ENCODE results near the gene CLDN20.
A peak's percentile ranks its signal among the peaks of the same experiment; 100 is the strongest.
"Not testable (repeated sequence)": the region's sequence is repeated elsewhere in the genome, so short reads cannot be mapped to it uniquely, and the experiment has no call there.

Gene CLDN20

GRCh38 chr6:155312950-155313349 is 49.1 kb downstream of the CLDN20 start:
- no CpG with 5 or more reads among the region's 7 CpGs for WGBS (ENCODE audit: extremely low coverage, insufficient coverage, insufficient read length)

DNA sequence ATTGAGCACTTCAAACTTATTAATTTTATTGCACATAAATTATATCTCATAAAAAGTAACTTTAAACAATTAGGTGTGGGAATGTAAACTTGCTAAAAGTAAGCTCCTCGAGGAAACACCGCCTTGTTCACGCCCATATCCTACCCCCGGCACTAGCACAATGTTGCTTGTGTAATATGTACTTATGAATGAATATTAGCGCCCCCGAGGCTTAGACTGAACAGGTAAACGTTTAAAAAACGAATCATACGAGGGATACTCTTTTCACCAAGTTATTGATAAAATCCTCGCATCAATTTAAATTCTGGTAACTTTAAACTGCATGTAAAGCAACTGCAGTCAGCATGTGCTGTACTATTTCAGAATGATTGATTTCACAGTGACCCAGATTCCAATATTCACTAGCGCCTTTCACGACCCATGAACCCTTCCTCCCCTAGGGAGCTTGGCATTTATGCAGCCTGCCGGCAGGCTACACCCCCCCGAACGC is 49.8 kb downstream of the CLDN20 start:
- H3K9me3 ChIP-seq (ENCODE audit: insufficient read depth, low read depth, low read length) = no peaks in the 10 kb centered on the region
- H4K12ac ChIP-seq (ENCODE audit: low read depth, low read length) = peak overlapping the region; percentile 71
- no peak overlapping the region for H2BK12ac ChIP-seq (ENCODE audit: low read length)
- no CpG with 5 or more reads among the region's 15 CpGs for WGBS (ENCODE audit: extremely low coverage, insufficient coverage, insufficient read length)
- H2BK120ac ChIP-seq (ENCODE audit: insufficient read depth, low read length, poor library complexity) = no peak overlapping the region
- peak overlapping the region; percentile 89 for H3K4me3 ChIP-seq (ENCODE audit: low read depth, low read length)
- peak overlapping the region; percentile 58 for H2AFZ ChIP-seq (ENCODE audit: insufficient read depth, low read length, poor library complexity)
- H4K91ac ChIP-seq (ENCODE audit: low read depth, low read length) = peak overlapping the region; percentile 67
- no peaks in the 10 kb centered on the region for H3K36me3 ChIP-seq (ENCODE audit: control insufficient read depth in 1 of 2, insufficient read depth in 2 of 2, low read length in 2 of 2)
- no peak overlapping the region for H3K27ac ChIP-seq (ENCODE audit: low read depth, low read length)
- peak in 1 of 2 donors; percentile 43 for DNase-seq
- H2BK5ac ChIP-seq (ENCODE audit: low read depth, low read length, poor library complexity) = peak overlapping the region; percentile 49
- no peak overlapping the region for H2AK5ac ChIP-seq (ENCODE audit: low read length)
- no peaks in the 10 kb centered on the region for H3K4me1 ChIP-seq (ENCODE audit: control insufficient read depth in 1 of 2, insufficient read depth in 2 of 2, low read length in 2 of 2)
- no peaks in the 10 kb centered on the region for H3K27me3 ChIP-seq (ENCODE audit: insufficient read depth, low read length)
- H3K79me2 ChIP-seq (ENCODE audit: control insufficient read depth, insufficient read depth, low read length, poor library complexity) = peaks cover 4% of the 10 kb centered on the region
- no peak overlapping the region for H3K23ac ChIP-seq (ENCODE audit: low read length)
- peak overlapping the region; percentile 76 for H3K9ac ChIP-seq (ENCODE audit: low read length)
- H4K8ac ChIP-seq (ENCODE audit: low read depth, low read length) = peak overlapping the region; percentile 56
- H3K4ac ChIP-seq (ENCODE audit: low read depth, low read length) = no peak overlapping the region
- peak overlapping the region; percentile 13 for H3K18ac ChIP-seq (ENCODE audit: low read length)
- H3K79me1 ChIP-seq (ENCODE audit: low read length) = peaks cover 3% of the 10 kb centered on the region
- H3K4me2 ChIP-seq (ENCODE audit: low read length) = peak overlapping the region; percentile 94
- H3K14ac ChIP-seq (ENCODE audit: low read length) = peak overlapping the region; percentile 75

More at GRCh38 chr6:155312950-155313349, 49.1 kb downstream of the CLDN20 start:
- not testable (repeated sequence) for H3K23ac ChIP-seq (ENCODE audit: low read length); H3K27me3 ChIP-seq (ENCODE audit: insufficient read depth, low read length); H2BK120ac ChIP-seq (ENCODE audit: insufficient read depth, low read length, poor library complexity); H4K8ac ChIP-seq (ENCODE audit: low read depth, low read length); H2BK5ac ChIP-seq (ENCODE audit: low read depth, low read length, poor library complexity); H3K18ac ChIP-seq (ENCODE audit: low read length); H3K14ac ChIP-seq (ENCODE audit: low read length); H3K36me3 ChIP-seq (ENCODE audit: control insufficient read depth in 1 of 2, insufficient read depth in 2 of 2, low read length in 2 of 2); H2AK5ac ChIP-seq (ENCODE audit: low read length); H3K4ac ChIP-seq (ENCODE audit: low read depth, low read length); H3K9me3 ChIP-seq (ENCODE audit: insufficient read depth, low read depth, low read length); H4K91ac ChIP-seq (ENCODE audit: low read depth, low read length); H3K79me1 ChIP-seq (ENCODE audit: low read length); H3K79me2 ChIP-seq (ENCODE audit: control insufficient read depth, insufficient read depth, low read length, poor library complexity); H3K9ac ChIP-seq (ENCODE audit: low read length); H2BK12ac ChIP-seq (ENCODE audit: low read length); DNase-seq; H3K4me1 ChIP-seq (ENCODE audit: control insufficient read depth in 1 of 2, insufficient read depth in 2 of 2, low read length in 2 of 2); H3K4me2 ChIP-seq (ENCODE audit: low read length); H2AFZ ChIP-seq (ENCODE audit: insufficient read depth, low read length, poor library complexity); H4K12ac ChIP-seq (ENCODE audit: low read depth, low read length); H3K27ac ChIP-seq (ENCODE audit: low read depth, low read length); H3K4me3 ChIP-seq (ENCODE audit: low read depth, low read length)

- Histone ChIP-seq H3K23ac (ENCODE audit: low read length) (no peak within 1 kb of the TSS), H2AK5ac (ENCODE audit: low read length) (no peak within 1 kb of the TSS), H3K4me2 (ENCODE audit: low read length) (peak within 1 kb of the TSS; percentile 99), H2BK120ac (ENCODE audit: insufficient read depth, low read length, poor library complexity) (peak within 1 kb of the TSS; percentile 39), H2BK5ac (ENCODE audit: low read depth, low read length, poor library complexity) (peak within 1 kb of the TSS; percentile 49), H3K79me2 (ENCODE audit: control insufficient read depth, insufficient read depth, low read length, poor library complexity) (peaks cover 4% of the 10 kb centered on the region), H3K4me3 (ENCODE audit: low read depth, low read length) (peak within 1 kb of the TSS; percentile 89), H3K9ac (ENCODE audit: low read length) (peak within 1 kb of the TSS; percentile 76), H3K27me3 (ENCODE audit: insufficient read depth, low read length) (no peaks in the 10 kb centered on the region), H3K79me1 (ENCODE audit: low read length) (peaks cover 3% of the 10 kb centered on the region), H3K27ac (ENCODE audit: low read depth, low read length) (peak within 1 kb of the TSS; percentile 66), H4K12ac (ENCODE audit: low read depth, low read length) (peak within 1 kb of the TSS; percentile 71), H4K91ac (ENCODE audit: low read depth, low read length) (peak within 1 kb of the TSS; percentile 67), H3K14ac (ENCODE audit: low read length) (peak within 1 kb of the TSS; percentile 75), H3K4me1 (ENCODE audit: control insufficient read depth in 1 of 2, insufficient read depth in 2 of 2, low read length in 2 of 2) (no peaks in the 10 kb centered on the region), H2BK12ac (ENCODE audit: low read length) (no peak within 1 kb of the TSS), H2AFZ (ENCODE audit: insufficient read depth, low read length, poor library complexity) (peak within 1 kb of the TSS; percentile 58), H3K18ac (ENCODE audit: low read length) (peak within 1 kb of the TSS; percentile 13), H3K36me3 (ENCODE audit: control insufficient read depth in 1 of 2, insufficient read depth in 2 of 2, low read length in 2 of 2) (no peaks in the 10 kb centered on the region), H4K8ac (ENCODE audit: low read depth, low read length) (peak within 1 kb of the TSS; percentile 56), H3K9me3 (ENCODE audit: insufficient read depth, low read depth, low read length) (no peaks in the 10 kb centered on the region), H3K4ac (ENCODE audit: low read depth, low read length) (no peak within 1 kb of the TSS)
- no CpG with 5 or more reads among the region's 52 CpGs for WGBS (ENCODE audit: extremely low coverage, insufficient coverage, insufficient read length)
- peak; percentile 98 to 100 for DNase-seq
Measured at GRCh38 chr6:155314092-155314772, 50.4 kb downstream of the CLDN20 start, which contains the start of gene TFB1M. TSS of gene TFB1M (minus strand) at chr6:155314484. CDS start at chr6:155314428, 56 bp downstream.

DNA sequence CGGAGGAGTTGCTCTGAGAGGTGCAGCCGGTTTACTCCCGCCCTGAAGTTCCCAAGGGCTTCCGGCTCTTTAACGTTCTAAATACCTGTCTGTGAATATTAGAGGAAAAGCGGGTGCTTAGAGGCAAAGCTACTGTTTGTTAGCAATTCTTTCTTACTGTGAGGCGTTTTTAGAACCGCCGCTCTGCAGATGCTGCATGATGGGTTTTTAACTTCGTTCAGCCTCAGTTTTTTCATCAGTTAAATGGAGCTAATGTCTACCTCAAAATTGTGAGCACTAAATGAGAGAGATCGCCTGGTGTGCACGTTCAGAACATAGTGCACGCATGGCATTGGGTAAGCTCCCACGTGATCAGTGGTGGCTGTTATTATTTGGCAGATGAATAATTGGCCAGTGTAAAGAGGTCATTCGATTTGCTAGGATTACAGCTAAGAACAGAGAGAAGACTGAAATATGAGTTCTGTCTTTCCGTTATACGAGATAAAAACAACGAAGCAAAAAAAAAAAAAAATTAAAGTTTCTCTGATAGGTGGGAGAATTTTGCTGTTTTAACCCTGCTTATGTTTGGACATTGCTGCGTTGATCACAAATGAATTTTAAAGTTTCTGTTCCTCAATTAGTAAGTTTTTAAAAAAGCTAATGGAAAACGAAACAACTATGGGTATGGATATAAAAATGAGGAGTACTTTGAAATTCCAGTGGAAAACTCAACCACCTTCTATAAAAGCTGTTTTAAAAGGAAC is 51.1 kb downstream of the CLDN20 start:
- Histone ChIP-seq H3K4me2 (ENCODE audit: low read length) (peak overlapping the region; percentile 99), H3K18ac (ENCODE audit: low read length) (no peak overlapping the region), H2AK5ac (ENCODE audit: low read length) (no peak overlapping the region), H3K79me1 (ENCODE audit: low read length) (peaks cover 3% of the 10 kb centered on the region), H3K4me3 (ENCODE audit: low read depth, low read length) (peak overlapping the region; percentile 57), H3K4me1 (ENCODE audit: control insufficient read depth in 1 of 2, insufficient read depth in 2 of 2, low read length in 2 of 2) (no peaks in the 10 kb centered on the region), H3K79me2 (ENCODE audit: control insufficient read depth, insufficient read depth, low read length, poor library complexity) (peaks cover 4% of the 10 kb centered on the region), H3K9me3 (ENCODE audit: insufficient read depth, low read depth, low read length) (no peaks in the 10 kb centered on the region), H3K27me3 (ENCODE audit: insufficient read depth, low read length) (no peaks in the 10 kb centered on the region), H2AFZ (ENCODE audit: insufficient read depth, low read length, poor library complexity) (no peak overlapping the region), H3K23ac (ENCODE audit: low read length) (no peak overlapping the region), H4K91ac (ENCODE audit: low read depth, low read length) (peak overlapping the region; percentile 20), H3K36me3 (ENCODE audit: control insufficient read depth in 1 of 2, insufficient read depth in 2 of 2, low read length in 2 of 2) (no peaks in the 10 kb centered on the region), H4K8ac (ENCODE audit: low read depth, low read length) (peak overlapping the region; percentile 44), H3K27ac (ENCODE audit: low read depth, low read length) (peak overlapping the region; percentile 66), H3K4ac (ENCODE audit: low read depth, low read length) (no peak overlapping the region), H2BK12ac (ENCODE audit: low read length) (no peak overlapping the region), H3K9ac (ENCODE audit: low read length) (peak overlapping the region; percentile 69), H2BK5ac (ENCODE audit: low read depth, low read length, poor library complexity) (no peak overlapping the region), H2BK120ac (ENCODE audit: insufficient read depth, low read length, poor library complexity) (no peak overlapping the region), H4K12ac (ENCODE audit: low read depth, low read length) (no peak overlapping the region), H3K14ac (ENCODE audit: low read length) (no peak overlapping the region)
- DNase-seq = peak in 1 of 2 donors; percentile 47
- WGBS (ENCODE audit: extremely low coverage, insufficient coverage, insufficient read length) = no CpG with 5 or more reads among the region's 20 CpGs

All from trophoblast cell (in vitro differentiated cells and primary cell).